ENCODE measurements around the gene NAT9. TPM values are rescaled to one million over a fixed set of nuclear protein-coding genes. Genes with fewer than 3 reads are reported as not detected.

NAT9 gene
- total and polyA plus RNA-seq, 2 experiments from 2014 or later = 37.3 to 37.5 TPM

DNA sequence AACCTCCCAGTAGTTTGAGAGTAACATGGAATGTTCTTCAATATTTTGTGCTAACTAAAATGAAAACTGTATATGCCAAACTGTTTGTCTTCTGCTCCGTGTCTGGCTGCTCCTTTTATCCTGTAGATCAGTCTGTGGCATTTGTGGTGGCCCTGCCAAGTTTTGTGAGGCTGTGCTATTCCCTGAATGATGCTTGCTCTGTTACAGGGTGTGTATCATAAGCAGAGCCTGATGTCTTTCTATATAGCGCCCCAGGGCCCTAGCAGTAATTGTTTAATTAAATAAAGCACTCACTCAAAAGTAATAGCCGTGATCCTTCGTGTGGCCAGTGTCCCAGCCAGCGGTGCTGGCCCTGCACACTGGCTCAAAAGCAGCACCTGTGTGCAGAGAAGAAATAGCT lies 27.8 kb upstream of the NAT9 start:
- H3K9me2 ChIP-seq (ENCODE audit: insufficient read depth) = no peaks in the 10 kb centered on the region

More for the DNA sequence above, 27.8 kb upstream of the NAT9 start:
- DNase-seq (ENCODE audit: low spot score) = no peak
- H3K4me1 Mint-ChIP-seq = no peaks in the 10 kb centered on the region
- TF ChIP-seq EZH2phosphoT487 (IDR thresholded peaks at IDR 0.05; ENCODE audit: unreplicated experiment) = no peak
- TF ChIP-seq EZH2 (IDR thresholded peaks at IDR 0.05; ENCODE audit: low read depth, unreplicated experiment) = no peak
- TF ChIP-seq, protein P1, sequence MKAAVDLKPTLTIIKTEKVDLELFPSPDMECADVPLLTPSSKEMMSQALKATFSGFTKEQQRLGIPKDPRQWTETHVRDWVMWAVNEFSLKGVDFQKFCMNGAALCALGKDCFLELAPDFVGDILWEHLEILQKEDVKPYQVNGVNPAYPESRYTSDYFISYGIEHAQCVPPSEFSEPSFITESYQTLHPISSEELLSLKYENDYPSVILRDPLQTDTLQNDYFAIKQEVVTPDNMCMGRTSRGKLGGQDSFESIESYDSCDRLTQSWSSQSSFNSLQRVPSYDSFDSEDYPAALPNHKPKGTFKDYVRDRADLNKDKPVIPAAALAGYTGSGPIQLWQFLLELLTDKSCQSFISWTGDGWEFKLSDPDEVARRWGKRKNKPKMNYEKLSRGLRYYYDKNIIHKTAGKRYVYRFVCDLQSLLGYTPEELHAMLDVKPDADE (IDR thresholded peaks at IDR 0.05) = no peak
- no peak for TF ChIP-seq CREB1 (CRISPR knock-in tag; IDR thresholded peaks at IDR 0.05; ENCODE audit: low read depth)
- TF ChIP-seq ZNF114 (CRISPR knock-in tag; IDR thresholded peaks at IDR 0.05) = no peak
- TF ChIP-seq ZNF331 (CRISPR knock-in tag; IDR thresholded peaks at IDR 0.05; ENCODE audit: low read depth) = no peak
- no peak for TF ChIP-seq NANOG (IDR thresholded peaks at IDR 0.05; ENCODE audit: borderline replicate concordance)
- TF ChIP-seq, protein P2, sequence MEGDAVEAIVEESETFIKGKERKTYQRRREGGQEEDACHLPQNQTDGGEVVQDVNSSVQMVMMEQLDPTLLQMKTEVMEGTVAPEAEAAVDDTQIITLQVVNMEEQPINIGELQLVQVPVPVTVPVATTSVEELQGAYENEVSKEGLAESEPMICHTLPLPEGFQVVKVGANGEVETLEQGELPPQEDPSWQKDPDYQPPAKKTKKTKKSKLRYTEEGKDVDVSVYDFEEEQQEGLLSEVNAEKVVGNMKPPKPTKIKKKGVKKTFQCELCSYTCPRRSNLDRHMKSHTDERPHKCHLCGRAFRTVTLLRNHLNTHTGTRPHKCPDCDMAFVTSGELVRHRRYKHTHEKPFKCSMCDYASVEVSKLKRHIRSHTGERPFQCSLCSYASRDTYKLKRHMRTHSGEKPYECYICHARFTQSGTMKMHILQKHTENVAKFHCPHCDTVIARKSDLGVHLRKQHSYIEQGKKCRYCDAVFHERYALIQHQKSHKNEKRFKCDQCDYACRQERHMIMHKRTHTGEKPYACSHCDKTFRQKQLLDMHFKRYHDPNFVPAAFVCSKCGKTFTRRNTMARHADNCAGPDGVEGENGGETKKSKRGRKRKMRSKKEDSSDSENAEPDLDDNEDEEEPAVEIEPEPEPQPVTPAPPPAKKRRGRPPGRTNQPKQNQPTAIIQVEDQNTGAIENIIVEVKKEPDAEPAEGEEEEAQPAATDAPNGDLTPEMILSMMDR (conservative IDR thresholded peaks at IDR 0.05; ENCODE audit: low read depth in 2 of 2) = no peak
- no peak for TF ChIP-seq JUNB (IDR thresholded peaks at IDR 0.05; ENCODE audit: unreplicated experiment)
- no peak for TF ChIP-seq STAT1 (IDR thresholded peaks at IDR 0.05; ENCODE audit: unreplicated experiment)
- TF ChIP-seq, protein P3, sequence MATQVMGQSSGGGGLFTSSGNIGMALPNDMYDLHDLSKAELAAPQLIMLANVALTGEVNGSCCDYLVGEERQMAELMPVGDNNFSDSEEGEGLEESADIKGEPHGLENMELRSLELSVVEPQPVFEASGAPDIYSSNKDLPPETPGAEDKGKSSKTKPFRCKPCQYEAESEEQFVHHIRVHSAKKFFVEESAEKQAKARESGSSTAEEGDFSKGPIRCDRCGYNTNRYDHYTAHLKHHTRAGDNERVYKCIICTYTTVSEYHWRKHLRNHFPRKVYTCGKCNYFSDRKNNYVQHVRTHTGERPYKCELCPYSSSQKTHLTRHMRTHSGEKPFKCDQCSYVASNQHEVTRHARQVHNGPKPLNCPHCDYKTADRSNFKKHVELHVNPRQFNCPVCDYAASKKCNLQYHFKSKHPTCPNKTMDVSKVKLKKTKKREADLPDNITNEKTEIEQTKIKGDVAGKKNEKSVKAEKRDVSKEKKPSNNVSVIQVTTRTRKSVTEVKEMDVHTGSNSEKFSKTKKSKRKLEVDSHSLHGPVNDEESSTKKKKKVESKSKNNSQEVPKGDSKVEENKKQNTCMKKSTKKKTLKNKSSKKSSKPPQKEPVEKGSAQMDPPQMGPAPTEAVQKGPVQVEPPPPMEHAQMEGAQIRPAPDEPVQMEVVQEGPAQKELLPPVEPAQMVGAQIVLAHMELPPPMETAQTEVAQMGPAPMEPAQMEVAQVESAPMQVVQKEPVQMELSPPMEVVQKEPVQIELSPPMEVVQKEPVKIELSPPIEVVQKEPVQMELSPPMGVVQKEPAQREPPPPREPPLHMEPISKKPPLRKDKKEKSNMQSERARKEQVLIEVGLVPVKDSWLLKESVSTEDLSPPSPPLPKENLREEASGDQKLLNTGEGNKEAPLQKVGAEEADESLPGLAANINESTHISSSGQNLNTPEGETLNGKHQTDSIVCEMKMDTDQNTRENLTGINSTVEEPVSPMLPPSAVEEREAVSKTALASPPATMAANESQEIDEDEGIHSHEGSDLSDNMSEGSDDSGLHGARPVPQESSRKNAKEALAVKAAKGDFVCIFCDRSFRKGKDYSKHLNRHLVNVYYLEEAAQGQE (IDR thresholded peaks at IDR 0.05; ENCODE audit: unreplicated experiment) = no peak
- TF ChIP-seq POLR2AphosphoS5 (IDR thresholded peaks at IDR 0.05; ENCODE audit: low read depth) = no peak
- TF ChIP-seq, protein P4, sequence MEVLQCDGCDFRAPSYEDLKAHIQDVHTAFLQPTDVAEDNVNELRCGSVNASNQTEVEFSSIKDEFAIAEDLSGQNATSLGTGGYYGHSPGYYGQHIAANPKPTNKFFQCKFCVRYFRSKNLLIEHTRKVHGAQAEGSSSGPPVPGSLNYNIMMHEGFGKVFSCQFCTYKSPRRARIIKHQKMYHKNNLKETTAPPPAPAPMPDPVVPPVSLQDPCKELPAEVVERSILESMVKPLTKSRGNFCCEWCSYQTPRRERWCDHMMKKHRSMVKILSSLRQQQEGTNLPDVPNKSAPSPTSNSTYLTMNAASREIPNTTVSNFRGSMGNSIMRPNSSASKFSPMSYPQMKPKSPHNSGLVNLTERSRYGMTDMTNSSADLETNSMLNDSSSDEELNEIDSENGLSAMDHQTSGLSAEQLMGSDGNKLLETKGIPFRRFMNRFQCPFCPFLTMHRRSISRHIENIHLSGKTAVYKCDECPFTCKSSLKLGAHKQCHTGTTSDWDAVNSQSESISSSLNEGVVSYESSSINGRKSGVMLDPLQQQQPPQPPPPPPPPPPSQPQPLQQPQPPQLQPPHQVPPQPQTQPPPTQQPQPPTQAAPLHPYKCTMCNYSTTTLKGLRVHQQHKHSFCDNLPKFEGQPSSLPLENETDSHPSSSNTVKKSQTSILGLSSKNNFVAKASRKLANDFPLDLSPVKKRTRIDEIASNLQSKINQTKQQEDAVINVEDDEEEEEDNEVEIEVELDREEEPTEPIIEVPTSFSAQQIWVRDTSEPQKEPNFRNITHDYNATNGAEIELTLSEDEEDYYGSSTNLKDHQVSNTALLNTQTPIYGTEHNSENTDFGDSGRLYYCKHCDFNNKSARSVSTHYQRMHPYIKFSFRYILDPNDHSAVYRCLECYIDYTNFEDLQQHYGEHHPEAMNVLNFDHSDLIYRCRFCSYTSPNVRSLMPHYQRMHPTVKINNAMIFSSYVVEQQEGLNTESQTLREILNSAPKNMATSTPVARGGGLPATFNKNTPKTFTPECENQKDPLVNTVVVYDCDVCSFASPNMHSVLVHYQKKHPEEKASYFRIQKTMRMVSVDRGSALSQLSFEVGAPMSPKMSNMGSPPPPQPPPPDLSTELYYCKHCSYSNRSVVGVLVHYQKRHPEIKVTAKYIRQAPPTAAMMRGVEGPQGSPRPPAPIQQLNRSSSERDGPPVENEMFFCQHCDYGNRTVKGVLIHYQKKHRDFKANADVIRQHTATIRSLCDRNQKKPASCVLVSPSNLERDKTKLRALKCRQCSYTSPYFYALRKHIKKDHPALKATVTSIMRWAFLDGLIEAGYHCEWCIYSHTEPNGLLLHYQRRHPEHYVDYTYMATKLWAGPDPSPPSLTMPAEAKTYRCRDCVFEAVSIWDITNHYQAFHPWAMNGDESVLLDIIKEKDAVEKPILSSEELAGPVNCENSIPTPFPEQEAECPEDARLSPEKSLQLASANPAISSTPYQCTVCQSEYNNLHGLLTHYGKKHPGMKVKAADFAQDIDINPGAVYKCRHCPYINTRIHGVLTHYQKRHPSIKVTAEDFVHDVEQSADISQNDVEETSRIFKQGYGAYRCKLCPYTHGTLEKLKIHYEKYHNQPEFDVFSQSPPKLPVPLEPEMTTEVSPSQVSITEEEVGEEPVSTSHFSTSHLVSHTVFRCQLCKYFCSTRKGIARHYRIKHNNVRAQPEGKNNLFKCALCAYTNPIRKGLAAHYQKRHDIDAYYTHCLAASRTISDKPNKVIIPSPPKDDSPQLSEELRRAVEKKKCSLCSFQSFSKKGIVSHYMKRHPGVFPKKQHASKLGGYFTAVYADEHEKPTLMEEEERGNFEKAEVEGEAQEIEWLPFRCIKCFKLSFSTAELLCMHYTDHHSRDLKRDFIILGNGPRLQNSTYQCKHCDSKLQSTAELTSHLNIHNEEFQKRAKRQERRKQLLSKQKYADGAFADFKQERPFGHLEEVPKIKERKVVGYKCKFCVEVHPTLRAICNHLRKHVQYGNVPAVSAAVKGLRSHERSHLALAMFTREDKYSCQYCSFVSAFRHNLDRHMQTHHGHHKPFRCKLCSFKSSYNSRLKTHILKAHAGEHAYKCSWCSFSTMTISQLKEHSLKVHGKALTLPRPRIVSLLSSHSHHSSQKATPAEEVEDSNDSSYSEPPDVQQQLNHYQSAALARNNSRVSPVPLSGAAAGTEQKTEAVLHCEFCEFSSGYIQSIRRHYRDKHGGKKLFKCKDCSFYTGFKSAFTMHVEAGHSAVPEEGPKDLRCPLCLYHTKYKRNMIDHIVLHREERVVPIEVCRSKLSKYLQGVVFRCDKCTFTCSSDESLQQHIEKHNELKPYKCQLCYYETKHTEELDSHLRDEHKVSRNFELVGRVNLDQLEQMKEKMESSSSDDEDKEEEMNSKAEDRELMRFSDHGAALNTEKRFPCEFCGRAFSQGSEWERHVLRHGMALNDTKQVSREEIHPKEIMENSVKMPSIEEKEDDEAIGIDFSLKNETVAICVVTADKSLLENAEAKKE (CRISPR knock-in tag; IDR thresholded peaks at IDR 0.05) = no peak
- Histone ChIP-seq H3F3A (replicated peaks; ENCODE audit: low read depth) (no peaks in the 10 kb centered on the region), H3K4me3 (no peak overlapping the region), H3K27ac (ENCODE audit: low read depth) (no peak overlapping the region), H4K20me1 (replicated peaks; ENCODE audit: insufficient read depth) (peaks cover 15% of the 10 kb centered on the region), H3K4me2 (no peak overlapping the region), H2AFZ (no peak overlapping the region), H3K79me2 (replicated peaks; ENCODE audit: insufficient read depth) (no peaks in the 10 kb centered on the region), H3K27me3 (ENCODE audit: insufficient read depth) (no peaks in the 10 kb centered on the region), H3K4me1 (ENCODE audit: insufficient read depth) (no peaks in the 10 kb centered on the region), H3K36me3 (ENCODE audit: insufficient read depth) (no peaks in the 10 kb centered on the region)
- ATAC-seq = no peak
- H3K27me3 Mint-ChIP-seq (ENCODE audit: insufficient read depth, low read depth, poor library complexity) = peaks cover 10% of the 10 kb centered on the region
- no peak overlapping the region for H3K27ac Mint-ChIP-seq
- no peaks in the 10 kb centered on the region for H3K9me3 Mint-ChIP-seq
- H3K36me3 Mint-ChIP-seq (ENCODE audit: low read depth) = peaks cover 19% of the 10 kb centered on the region
- no peak overlapping the region for H3K4me3 Mint-ChIP-seq
